H1 (cell line): ENCODE results near the gene FLNC. TPM values are rescaled to one million over a fixed set of nuclear protein-coding genes. Genes with fewer than 3 reads are reported as not detected.

ENCODE experiments used
- CHD1 ChIP-seq: IDR thresholded peaks from 2 replicates; pipeline ENCODE4 v1.6.1; 2012; ENCODE audit warnings: low read depth, low read length, improper control_type of control experiment
- CREB1 ChIP-seq: IDR thresholded peaks from 2 replicates; pipeline ENCODE4 v1.6.1; 2012; ENCODE audit warnings: inconsistent platforms
- GABPA ChIP-seq: IDR thresholded peaks from 2 replicates; pipeline ENCODE4 v1.6.1; 2011; ENCODE audit warnings: mild to moderate bottlenecking, low read length, moderate library complexity, borderline replicate concordance; ENCODE audit not compliant: insufficient read depth
- KDM5A ChIP-seq: fragments of 200-600 bp; IDR thresholded peaks from 2 replicates; pipeline ENCODE4 v1.7.1; 2012; ENCODE audit warnings: mild to moderate bottlenecking, low read length, inconsistent platforms, mixed read lengths
- PHF8 ChIP-seq: fragments of 200-600 bp; sonication (generic); conservative IDR thresholded peaks from 2 replicates; pipeline ENCODE4 v1.7.1; 2012; ENCODE audit warnings: low read depth, mild to moderate bottlenecking, inconsistent platforms, low read length, moderate library complexity
- SAP30 ChIP-seq: fragments of 300-600 bp; sonication (generic); IDR thresholded peaks from 2 replicates; pipeline ENCODE4 v1.7.1; 2012; ENCODE audit warnings: low read length, moderate library complexity, mild to moderate bottlenecking, inconsistent platforms; ENCODE audit not compliant: insufficient read depth, insufficient replicate concordance
- SIRT6 ChIP-seq: IDR thresholded peaks from one replicate; pipeline ENCODE4 v1.7.1; 2012; ENCODE audit warnings: low read length, inconsistent platforms
- TAF1 ChIP-seq: IDR thresholded peaks from 2 replicates; pipeline ENCODE4 v1.6.1; 2011; ENCODE audit warnings: mild to moderate bottlenecking, low read depth, low read length
- TAF7 ChIP-seq: optimal IDR thresholded peaks from 2 replicates; pipeline ENCODE3; 2011; ENCODE audit warnings: low read depth, mild to moderate bottlenecking, inconsistent platforms, low read length, moderate library complexity, borderline replicate concordance
- polyA plus RNA-seq, 7 experiments: library from polyadenylated mRNA; depleted of rRNA in 3 of 7; stranded (reverse) in 5 of 7; unstranded in 2 of 7; fragments of >200 nt in 5 of 7; fragments of 200-250 nt in 2 of 7; gene quantifications; 1 replicate in 5 of 7; 2 replicates in 1 of 7; 4 replicates in 1 of 7; pipeline versions ENCODE4 v1.2.1 to v1.2.3, GENCODE V29; 2011 to 2013; ENCODE audit warnings: missing spikeins in 2 of 7, mixed read lengths in 2 of 7
- total RNA-seq: library from RNA; stranded (reverse); fragmentation: NEBNext Ultra II Directional; extraction: Animal tissue kit (Norgen Biotek cat#: 25700); gene quantifications from 2 replicates; pipeline ENCODE4 v1.2.1, GENCODE V29; 2021

The FLNC gene
- total and polyA plus RNA-seq, 2 of the 8 experiments (the other 6 are each of a cell fraction or from before 2014, with no cell fraction given) = 1.9 to 10.7 TPM

- TF ChIP-seq PHF8 (no peak), SAP30 (no peak), TAF7 (no peak), KDM5A (no peak), GABPA (no peak), CHD1 (no peak), SIRT6 (no peak), CREB1 (no peak), TAF1 (no peak)
Measured at GRCh38 chr7:128881458-128882125, 51.4 kb downstream of the FLNC start (continued).
